SHP77 treated with DMSO at 0.1 percent for 48 hours (cell line): ENCODE data around the gene ELP2.
A peak's percentile ranks its signal among the peaks of the same experiment; 100 is the strongest.
"Not testable (repeated sequence)": the region's sequence is repeated elsewhere in the genome, so short reads cannot be mapped to it uniquely, and the experiment has no call there.

Experiments
- DNase-seq: peaks from one replicate; lab custom pipeline; 2025; lab: John Stamatoyannopoulos, UW

ELP2 gene

GRCh38 chr18:36129300-36130038 is at the start of gene ELP2, which contains the start of gene SLC39A6:
Gene ELP2 (plus strand): TSS chr18:36129899. CDS start chr18:36129934, 35 bp downstream.
Gene SLC39A6 (minus strand): TSS chr18:36129340. CDS start chr18:36127007, 2,333 bp downstream.
- DNase-seq = peak; percentile 77

- DNase-seq = not testable (repeated sequence)
These were observed 48.6 kb upstream of the ELP2 start for GRCh38 chr18:36081118-36081517.

- no peak for DNase-seq
These were observed 46.0 kb upstream of the ELP2 start for GRCh38 chr18:36083729-36084128.

- DNase-seq = no peak
These were observed 44.5 kb upstream of the ELP2 start for GRCh38 chr18:36085195-36085594.

- DNase-seq = no peak
These were observed 43.5 kb upstream of the ELP2 start for GRCh38 chr18:36086186-36086585.

GRCh38 chr18:36088256-36088655 is 41.4 kb upstream of the ELP2 start:
- DNase-seq = no peak

- DNase-seq = no peak
These were observed 40.7 kb upstream of the ELP2 start for GRCh38 chr18:36089001-36089400.

- not testable (repeated sequence) for DNase-seq
These were observed 37.6 kb upstream of the ELP2 start for GRCh38 chr18:36092116-36092515.

GRCh38 chr18:36094431-36094830 is 35.3 kb upstream of the ELP2 start:
- DNase-seq = no peak

GRCh38 chr18:36095936-36096519 is 33.7 kb upstream of the ELP2 start:
- DNase-seq = peak; percentile 37

- DNase-seq = no peak
These were observed 32.7 kb upstream of the ELP2 start for GRCh38 chr18:36096955-36097354.

- no peak for DNase-seq
These were observed 30.4 kb upstream of the ELP2 start for GRCh38 chr18:36099311-36099710.

- no peak for DNase-seq
These were observed 27.8 kb upstream of the ELP2 start for GRCh38 chr18:36101943-36102342.

GRCh38 chr18:36104749-36105148 is 24.9 kb upstream of the ELP2 start:
- no peak for DNase-seq

- no peak for DNase-seq
These were observed 22.2 kb upstream of the ELP2 start for GRCh38 chr18:36107477-36107876.

GRCh38 chr18:36108196-36108595 is 21.5 kb upstream of the ELP2 start:
- DNase-seq = no peak

GRCh38 chr18:36108601-36109000 is 21.1 kb upstream of the ELP2 start:
- no peak for DNase-seq

GRCh38 chr18:36109737-36110136 is 20.0 kb upstream of the ELP2 start:
- DNase-seq = no peak

- no peak for DNase-seq
These were observed 17.4 kb upstream of the ELP2 start for GRCh38 chr18:36112302-36112701.

- no peak for DNase-seq
These were observed 15.4 kb upstream of the ELP2 start for GRCh38 chr18:36114251-36114650.

GRCh38 chr18:36114738-36115137 is 15.0 kb upstream of the ELP2 start:
- DNase-seq = no peak

- DNase-seq = not testable (repeated sequence)
These were observed 12.9 kb upstream of the ELP2 start for GRCh38 chr18:36116771-36117170.

- no peak for DNase-seq
These were observed 9.4 kb upstream of the ELP2 start for GRCh38 chr18:36120297-36120696.

- no peak for DNase-seq
These were observed 4.9 kb upstream of the ELP2 start for GRCh38 chr18:36124841-36125240.
